SKM-1 (cell line): ENCODE data around the gene PMPCA.

Source experiments
- DNase-seq: peaks from one replicate; lab custom pipeline; 2025; ENCODE audit not compliant: unreplicated experiment; lab: John Stamatoyannopoulos, UW

PMPCA gene

DNA sequence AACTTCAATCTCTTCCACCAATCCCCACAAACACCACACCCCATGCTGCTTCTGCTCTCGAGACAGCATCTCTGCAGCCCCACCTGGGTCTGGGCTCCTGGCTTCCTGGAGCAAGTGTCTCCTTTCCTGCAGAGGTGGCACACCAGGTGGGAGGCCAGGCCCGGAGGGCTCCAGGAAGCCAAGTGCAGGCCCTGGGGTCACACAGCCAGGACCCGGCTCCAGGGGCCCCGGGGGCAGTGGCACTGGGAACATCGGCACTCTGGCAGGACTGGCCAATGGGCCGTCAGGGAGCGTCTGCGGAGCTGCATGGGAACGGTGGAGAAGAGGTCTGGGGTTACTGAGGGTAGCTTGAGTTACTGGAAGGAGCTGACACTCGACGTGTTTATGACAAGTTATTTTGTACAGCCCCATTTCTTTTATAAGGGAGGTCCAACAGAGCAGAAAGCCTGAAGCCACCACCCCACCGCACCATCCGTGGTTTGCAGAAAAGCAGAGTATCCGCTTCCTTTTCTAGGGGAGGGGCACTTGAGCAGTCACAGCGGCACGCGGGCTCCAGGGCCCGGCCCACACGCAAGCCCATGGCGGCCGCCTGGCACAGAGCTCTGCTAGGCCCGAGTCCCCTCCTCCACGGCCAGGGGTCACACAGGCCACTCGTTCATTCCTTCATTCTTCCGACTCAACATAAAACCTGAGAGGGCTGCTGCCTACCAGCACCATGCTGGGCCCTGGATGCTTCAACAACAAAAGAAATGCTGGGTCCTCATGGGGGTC, 43.8 kb downstream of the PMPCA start:
- DNase-seq = no peak

- DNase-seq = no peak
Measured at GRCh38 chr9:136455043-136456002, 44.9 kb downstream of the PMPCA start.

DNA sequence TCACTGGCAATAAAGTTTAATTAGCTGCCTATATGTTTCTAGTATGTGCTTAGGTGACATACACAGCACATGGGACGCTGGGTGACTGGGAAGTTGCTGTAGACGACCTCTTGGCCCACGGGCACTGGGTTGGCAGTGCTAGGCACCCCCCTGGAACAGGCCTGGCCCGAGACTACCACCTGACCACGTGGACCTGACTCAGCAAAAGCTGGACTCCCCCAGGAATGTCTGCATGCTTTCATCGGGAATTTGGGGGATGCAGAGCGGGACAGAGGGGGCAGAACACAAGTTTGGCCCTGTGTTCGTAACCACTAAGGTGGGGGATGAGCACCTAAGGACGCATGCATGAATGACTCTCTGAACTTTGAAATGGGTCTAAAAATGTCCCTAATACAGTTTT, 45.8 kb downstream of the PMPCA start:
- no peak for DNase-seq

GRCh38 chr9:136457326-136457725, 46.9 kb downstream of the PMPCA start:
- no peak for DNase-seq

- DNase-seq = no peak
Measured at GRCh38 chr9:136459425-136459824, 49.0 kb downstream of the PMPCA start.

DNA sequence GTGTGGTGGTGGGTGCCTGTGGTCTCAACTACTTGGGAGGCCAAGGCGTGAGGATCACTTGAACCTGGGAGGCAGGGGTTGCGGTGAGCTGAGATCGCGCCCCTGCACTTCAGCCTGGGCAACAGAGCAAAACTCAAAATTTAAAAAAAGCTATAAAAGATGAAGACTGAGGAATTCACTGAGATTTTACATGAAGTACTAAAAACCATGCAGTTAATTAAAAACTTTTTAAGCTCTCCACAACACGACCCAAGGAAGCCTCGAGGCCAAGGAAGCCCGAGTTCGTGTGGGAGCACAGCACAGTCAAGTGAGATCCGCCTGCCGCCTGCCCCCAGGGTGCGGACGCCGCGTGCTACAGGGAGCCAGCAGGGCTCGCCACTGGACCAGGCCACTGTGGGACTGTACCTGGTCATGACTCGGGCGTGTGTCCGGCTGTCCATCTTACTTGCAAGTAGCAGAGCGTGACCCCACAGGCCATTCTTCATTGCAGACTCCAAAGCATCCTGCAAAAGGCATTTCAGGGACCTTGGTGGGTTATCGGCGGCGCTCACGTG, 50.4 kb downstream of the PMPCA start:
- DNase-seq = no peak

DNA sequence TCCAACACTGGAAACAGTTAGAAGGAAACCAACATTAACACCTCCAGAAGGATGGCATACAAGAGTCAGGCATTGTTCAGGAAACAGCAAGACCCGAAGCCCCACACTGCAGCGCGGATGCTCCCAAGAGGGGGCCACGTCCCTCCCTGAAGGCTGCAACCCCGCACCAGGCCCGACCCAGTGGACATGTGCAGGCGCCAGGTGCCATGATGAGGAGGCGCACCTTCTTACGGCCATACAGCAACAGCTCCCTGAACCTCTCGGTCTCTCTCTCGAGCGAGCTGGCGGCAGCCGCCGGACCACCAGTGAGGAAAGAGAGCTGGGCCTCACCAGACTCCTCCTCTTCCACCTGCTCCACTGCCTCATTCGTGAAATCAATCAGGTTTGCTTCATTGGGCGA, 52.2 kb downstream of the PMPCA start:
- no peak for DNase-seq

GRCh38 chr9:136463578-136463977, 53.1 kb downstream of the PMPCA start:
- DNase-seq = no peak

GRCh38 chr9:136464241-136464640, 53.8 kb downstream of the PMPCA start:
- DNase-seq = no peak

GRCh38 chr9:136465500-136466154, 55.2 kb downstream of the PMPCA start:
- DNase-seq = no peak

GRCh38 chr9:136466155-136466541, 55.7 kb downstream of the PMPCA start:
- DNase-seq = no peak

- DNase-seq = no peak
Measured at GRCh38 chr9:136467766-136468165, 57.3 kb downstream of the PMPCA start.

- no peak for DNase-seq
Measured at GRCh38 chr9:136470356-136470755, 59.9 kb downstream of the PMPCA start.

GRCh38 chr9:136470792-136471469, 60.5 kb downstream of the PMPCA start:
- DNase-seq = no peak

- DNase-seq = no peak
Measured at GRCh38 chr9:136471802-136472487, 61.5 kb downstream of the PMPCA start.

DNA sequence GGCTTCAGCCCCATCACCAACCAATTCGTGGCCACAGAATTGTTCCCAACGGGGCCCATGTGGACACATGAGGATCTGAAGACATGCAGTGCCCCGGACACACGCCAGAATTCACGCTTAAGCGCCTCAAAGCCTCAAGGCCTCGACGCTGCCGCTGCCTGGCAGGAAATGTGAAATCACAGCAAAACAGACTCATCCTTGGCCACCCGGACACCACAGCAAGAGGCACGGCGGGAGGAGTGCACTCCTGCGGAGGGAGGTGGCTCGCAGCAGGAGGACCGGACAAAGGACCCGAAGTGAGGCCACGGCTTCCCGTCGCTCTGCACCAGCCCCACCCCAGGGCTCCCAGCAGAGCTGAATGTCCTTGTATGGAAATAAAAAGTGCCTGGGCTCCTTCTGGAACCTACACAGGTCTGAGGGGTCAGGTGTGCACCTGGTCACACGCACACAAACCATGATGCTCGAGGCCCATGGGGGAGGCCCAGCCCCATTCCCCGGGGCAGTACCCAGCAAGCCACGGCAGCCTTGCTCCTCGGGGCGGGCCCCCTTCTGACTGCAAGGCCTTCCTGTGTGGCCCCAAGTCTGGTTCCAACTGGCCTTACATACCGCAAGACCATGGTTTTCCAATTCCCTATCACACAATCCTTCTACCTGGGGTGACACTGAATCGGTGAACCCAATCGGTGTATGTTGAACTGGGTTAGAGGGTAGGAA, 62.3 kb downstream of the PMPCA start:
- no peak for DNase-seq

GRCh38 chr9:136473354-136473721, 62.9 kb downstream of the PMPCA start:
- no peak for DNase-seq
